Right lobe of liver (tissue), 6 donors: ENCODE data around the gene ANKRD11. TPM values are rescaled to one million over a fixed set of nuclear protein-coding genes. Genes with fewer than 3 reads are reported as not detected.

Experiments used
- ATAC-seq, 4 donors: fragments of 200-7000 bp; cut with Tn5 transposase; one replicate each; pipeline ENCODE4 v1.9.1; 2020; ENCODE audit warnings: mild to moderate bottlenecking in 4 of 4, moderate library complexity in 4 of 4
- DNase-seq, 3 donors: peaks; one replicate each; pipeline ENCODE4 v3.0.0-alpha.2; 2020
- H3K27ac ChIP-seq, 3 donors: fragments of 200-600 bp; one replicate each; pipeline ENCODE4 v1.8.0; 2022
- H3K27me3 ChIP-seq, 2 donors: fragments of 200-600 bp; one replicate each; pipeline ENCODE4 v1.8.0; 2022
- H3K36me3 ChIP-seq, 4 donors: fragments of 200-600 bp; sonication (generic) in 1 of 4; one replicate each; pipeline versions ENCODE4 v1.5.1 to v1.8.0; 2017 to 2022; ENCODE audit warnings: control low read depth in 1 of 4
- H3K4me1 ChIP-seq, 4 donors: fragments of 200-600 bp; sonication (generic) in 1 of 4; one replicate each; pipeline versions ENCODE4 v1.5.1 to v1.8.0; 2017 to 2022; ENCODE audit warnings: control low read depth in 1 of 4
- H3K4me3 ChIP-seq, 3 donors: fragments of 200-600 bp; one replicate each; pipeline ENCODE4 v1.8.0; 2022
- H3K9me3 ChIP-seq, 4 donors: fragments of 200-600 bp; sonication (generic) in 1 of 4; one replicate each; pipeline versions ENCODE4 v1.5.1 to v1.8.0; 2017 to 2022; ENCODE audit warnings: control low read depth in 1 of 4
- POLR2A ChIP-seq: fragments of 450-650 bp; IDR thresholded peaks from one replicate; pipeline ENCODE4 v1.6.1; 2017; ENCODE audit warnings: antibody characterized with exemption, mild to moderate bottlenecking
- WGBS: methylation state at CpG from one replicate; pipeline ENCODE4 v1.1.6; 2018; ENCODE audit warnings: low coverage, low lambda C conversion rate; ENCODE audit not compliant: insufficient coverage; ENCODE audit errors: missing lambda C conversion rate; 5-methylcytosine and 5-hydroxymethylcytosine counted together
- intact Hi-C, 2 donors: fragments of 100-400 bp; cut with DNase I; formaldehyde crosslinking; loops; one replicate each; pipeline versions ENCODE4 v1.11.2 to v1.14.1; 2022
- total RNA-seq, 6 experiments: library from RNA; depleted of rRNA in 2 of 6; stranded (reverse); fragments of >200 nt in 2 of 6; fragmentation: NEBNext Ultra II Directional in 3 of 6; extraction: Animal tissue kit (Norgen Biotek cat#: 25700) in 3 of 6; gene quantifications; one replicate each; pipeline versions ENCODE4 v1.1.0 to v1.2.4, GENCODE V29; 2016 to 2023
- TF ChIP-seq, protein P1 (sequence below), 4 donors: fragments of 200-600 bp in 3 of 4; fragments of 450-650 bp in 1 of 4; IDR thresholded peaks; one replicate each; pipeline versions ENCODE4 v1.5.1 to v1.8.0; 2016 to 2022; ENCODE audit warnings: antibody characterized with exemption in 4 of 4, mild to moderate bottlenecking in 2 of 4
- donor health status: DM: no; HTN: yes; CAD: no.
- donor health status: DM: no; HTN: no; CAD: no.
- donor health status: DM: no; HTN: no; CAD: no.
- donor health status: DM: no; HTN: yes; CAD: no.
- donor health status: DM: no; HTN: yes; CAD: no.

Gene ANKRD11
- total RNA-seq, 6 experiments from 2014 or later: 26.2 to 65.8 (median 41.6) TPM

DNA sequence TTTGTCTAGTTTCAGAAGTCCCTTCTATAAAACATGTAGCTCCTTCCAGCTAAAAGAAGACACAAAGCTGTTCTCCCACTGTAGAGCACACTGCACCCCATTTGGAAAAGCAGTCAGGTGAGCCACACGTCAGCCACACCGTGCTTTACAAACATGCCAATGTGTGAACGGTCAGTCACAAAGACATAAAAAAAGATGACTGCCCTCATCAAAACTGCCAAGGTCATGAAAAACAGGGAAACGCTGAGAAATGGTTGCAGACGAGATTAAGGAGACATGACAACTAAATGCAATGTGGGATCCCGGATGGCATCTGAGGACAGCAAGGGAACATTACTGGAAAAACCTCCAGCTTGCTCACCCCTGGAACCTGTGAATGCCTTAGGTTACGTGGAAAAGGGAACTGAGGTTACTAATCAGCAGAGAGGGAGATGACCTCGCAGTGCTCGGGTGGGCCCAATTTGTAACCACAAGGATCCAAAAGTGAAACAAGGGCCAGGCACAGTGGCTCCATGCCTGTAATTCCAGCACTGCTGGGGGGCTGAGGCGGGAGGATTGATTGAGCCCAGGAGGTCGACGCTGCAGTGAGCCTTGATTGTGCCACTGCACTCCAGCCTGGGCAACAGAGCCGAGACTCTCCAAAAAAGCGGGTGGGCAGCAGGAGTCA lies 8.1 kb downstream of the ANKRD11 start:
- Histone ChIP-seq H3K4me3 (no peak overlapping the region), H3K27ac (no peak overlapping the region), H3K36me3 (no peaks in the 10 kb centered on the region), H3K4me1 (peaks cover 0 to 67% (median 23%) of the 10 kb centered on the region in 4 donors), H3K27me3 (no peaks in the 10 kb centered on the region), H3K9me3 (no peaks in the 10 kb centered on the region)
- intact Hi-C loops: loop anchor here in 1 of 2 donors (10.0 kb wide), 1 partner anchor 47 kb away; no protein-coding TSS in a partner anchor
- TF ChIP-seq POLR2A: no peak
- TF ChIP-seq, protein P1, sequence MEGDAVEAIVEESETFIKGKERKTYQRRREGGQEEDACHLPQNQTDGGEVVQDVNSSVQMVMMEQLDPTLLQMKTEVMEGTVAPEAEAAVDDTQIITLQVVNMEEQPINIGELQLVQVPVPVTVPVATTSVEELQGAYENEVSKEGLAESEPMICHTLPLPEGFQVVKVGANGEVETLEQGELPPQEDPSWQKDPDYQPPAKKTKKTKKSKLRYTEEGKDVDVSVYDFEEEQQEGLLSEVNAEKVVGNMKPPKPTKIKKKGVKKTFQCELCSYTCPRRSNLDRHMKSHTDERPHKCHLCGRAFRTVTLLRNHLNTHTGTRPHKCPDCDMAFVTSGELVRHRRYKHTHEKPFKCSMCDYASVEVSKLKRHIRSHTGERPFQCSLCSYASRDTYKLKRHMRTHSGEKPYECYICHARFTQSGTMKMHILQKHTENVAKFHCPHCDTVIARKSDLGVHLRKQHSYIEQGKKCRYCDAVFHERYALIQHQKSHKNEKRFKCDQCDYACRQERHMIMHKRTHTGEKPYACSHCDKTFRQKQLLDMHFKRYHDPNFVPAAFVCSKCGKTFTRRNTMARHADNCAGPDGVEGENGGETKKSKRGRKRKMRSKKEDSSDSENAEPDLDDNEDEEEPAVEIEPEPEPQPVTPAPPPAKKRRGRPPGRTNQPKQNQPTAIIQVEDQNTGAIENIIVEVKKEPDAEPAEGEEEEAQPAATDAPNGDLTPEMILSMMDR (IDR thresholded peaks at IDR 0.05): no peak
- DNase-seq (no peak), ATAC-seq (peak in 2 of 4 donors; percentile 8 to 23)
- 66% methylated on average over 14 of the region's 14 CpGs for WGBS

DNA sequence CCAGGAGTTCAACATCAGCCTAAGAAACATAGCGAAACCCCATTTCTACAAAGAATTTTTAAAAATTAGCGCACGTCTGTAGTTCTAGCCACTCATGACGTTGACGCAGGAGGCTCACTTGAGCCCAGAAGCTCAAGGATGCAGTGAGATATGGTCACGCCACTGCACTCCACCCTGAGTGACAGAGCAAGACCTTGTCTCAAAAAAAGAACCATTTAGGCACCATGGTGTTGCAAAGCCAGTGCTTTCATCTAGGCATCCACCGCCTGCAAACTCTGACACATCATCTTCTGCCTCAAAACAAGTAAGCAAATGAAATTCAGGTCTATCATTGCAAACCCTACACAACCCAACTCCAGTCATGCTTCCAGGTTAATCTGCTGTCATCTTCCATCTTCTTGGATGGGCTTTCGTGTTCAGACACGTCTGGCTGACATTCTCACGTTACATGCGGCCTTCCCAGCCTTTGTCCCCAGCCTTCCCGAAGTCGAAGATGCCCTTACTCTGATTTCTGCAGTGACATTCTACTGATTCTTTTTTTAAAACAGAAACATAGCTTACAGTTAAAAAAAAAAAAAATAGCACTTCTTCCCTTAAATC lies 8.9 kb downstream of the ANKRD11 start:
- no peak for TF ChIP-seq POLR2A
- TF ChIP-seq, protein P1 (IDR thresholded peaks at IDR 0.05): no peak
- DNase-seq: no peak
- 89% methylated on average over 11 of the region's 13 CpGs for WGBS
- no peak for ATAC-seq
- intact Hi-C loops: loop anchor here in 1 of 2 donors (10.0 kb wide), 1 partner anchor 47 kb away; no protein-coding TSS in a partner anchor
- H3K9me3 ChIP-seq: no peaks in the 10 kb centered on the region
- H3K4me1 ChIP-seq: peaks cover 0 to 62% (median 25%) of the 10 kb centered on the region in 4 donors
- no peaks in the 10 kb centered on the region for H3K36me3 ChIP-seq
- no peak overlapping the region for H3K4me3 ChIP-seq
- H3K27ac ChIP-seq: no peak overlapping the region
- H3K27me3 ChIP-seq: no peaks in the 10 kb centered on the region

DNA sequence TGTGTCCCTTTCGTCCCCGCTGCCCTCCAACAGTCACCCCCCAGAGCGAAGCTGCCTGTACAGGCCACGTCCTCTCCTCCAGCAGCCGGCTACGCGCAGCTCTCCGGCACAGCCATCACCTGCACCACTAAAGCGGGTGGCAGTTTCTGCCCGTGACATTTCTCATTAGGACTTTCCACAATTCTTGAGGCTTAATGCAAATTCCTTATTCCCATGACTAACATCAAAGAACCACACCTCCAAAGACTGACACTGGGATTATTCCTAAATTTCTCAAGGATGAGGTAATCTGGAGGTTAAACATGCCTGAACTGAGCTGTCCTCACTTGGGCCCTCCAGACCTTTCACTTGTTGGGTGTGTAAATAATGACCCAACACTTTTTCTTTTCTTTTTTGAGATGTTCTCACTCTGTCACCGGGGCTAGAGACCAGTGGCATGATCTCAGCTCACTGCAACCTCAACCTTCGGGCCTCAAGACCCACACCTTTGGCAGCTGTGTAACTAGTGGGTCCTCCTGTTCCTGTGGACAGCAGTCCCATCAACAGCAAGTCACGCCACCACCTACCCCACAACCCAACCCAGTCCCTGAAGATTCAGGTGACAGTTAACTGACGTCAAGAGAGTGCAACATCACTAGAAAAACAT lies 11.7 kb downstream of the ANKRD11 start:
- no peaks in the 10 kb centered on the region for H3K9me3 ChIP-seq
- H3K27ac ChIP-seq: no peak overlapping the region
- no peaks in the 10 kb centered on the region for H3K36me3 ChIP-seq
- intact Hi-C loops: no loop called here
- no peaks in the 10 kb centered on the region for H3K27me3 ChIP-seq
- TF ChIP-seq POLR2A: no peak
- ATAC-seq: peak in 2 of 4 donors; percentile 52 to 78
- H3K4me1 ChIP-seq: peaks cover 0 to 46% (median 15%) of the 10 kb centered on the region in 4 donors
- 62% methylated on average over 7 of the region's 14 CpGs for WGBS
- no peak for DNase-seq
- H3K4me3 ChIP-seq: no peak overlapping the region

GRCh38 chr16:89476811-89477261 lies 13.5 kb downstream of the ANKRD11 start:
- H3K4me1 ChIP-seq: peaks cover 0 to 53% (median 21%) of the 10 kb centered on the region in 4 donors

More at GRCh38 chr16:89476811-89477261, 13.5 kb downstream of the ANKRD11 start:
- TF ChIP-seq, protein P1 (IDR thresholded peaks at IDR 0.05): no peak
- no peak for TF ChIP-seq POLR2A
- no peak for ATAC-seq
- intact Hi-C loops: no loop called here
- H3K9me3 ChIP-seq: no peaks in the 10 kb centered on the region
- H3K27ac ChIP-seq: no peak overlapping the region
- no peaks in the 10 kb centered on the region for H3K27me3 ChIP-seq
- DNase-seq: no peak
- H3K4me3 ChIP-seq: no peak overlapping the region
- WGBS: 53% methylated on average over 10 of the region's 10 CpGs
- no peaks in the 10 kb centered on the region for H3K36me3 ChIP-seq
